ENCODE results near the gene GCGR.

The GCGR gene

GRCh38 chr17:81845881-81846742, 42.2 kb downstream of the GCGR start:
- no peaks in the 10 kb centered on the region for H3K79me2 ChIP-seq
- H3K27ac ChIP-seq = no peak overlapping the region
- no peak for TF ChIP-seq CTCF (IDR thresholded peaks at IDR 0.05)
- no peak overlapping the region for H3K4me3 ChIP-seq (ENCODE audit: low read depth, low read length)
- no peak overlapping the region for H3K9ac ChIP-seq
- H3K4me1 ChIP-seq = peaks cover 2% of the 10 kb centered on the region
- H3K4me2 ChIP-seq (ENCODE audit: low read length) = no peak overlapping the region
- H3K9me3 ChIP-seq (ENCODE audit: control insufficient read depth, low read length) = no peaks in the 10 kb centered on the region
- no peaks in the 10 kb centered on the region for H3K27me3 ChIP-seq (ENCODE audit: control insufficient read depth, insufficient read depth, low read length)
- no peaks in the 10 kb centered on the region for H3K36me3 ChIP-seq (ENCODE audit: control insufficient read depth, insufficient read depth, low read length)
- H2AFZ ChIP-seq = no peak overlapping the region

GRCh38 chr17:81846743-81847689, 43.1 kb downstream of the GCGR start:
- no peak overlapping the region for H2AFZ ChIP-seq
- H3K9ac ChIP-seq = no peak overlapping the region
- H3K27me3 ChIP-seq (ENCODE audit: control insufficient read depth, insufficient read depth, low read length) = no peaks in the 10 kb centered on the region
- H3K9me3 ChIP-seq (ENCODE audit: control insufficient read depth, low read length) = no peaks in the 10 kb centered on the region
- no peaks in the 10 kb centered on the region for H3K4me1 ChIP-seq
- H3K36me3 ChIP-seq (ENCODE audit: control insufficient read depth, insufficient read depth, low read length) = no peaks in the 10 kb centered on the region
- H3K4me2 ChIP-seq (ENCODE audit: low read length) = no peak overlapping the region
- H3K79me2 ChIP-seq = no peaks in the 10 kb centered on the region
- no peak for TF ChIP-seq CTCF (IDR thresholded peaks at IDR 0.05)
- no peak overlapping the region for H3K4me3 ChIP-seq (ENCODE audit: low read depth, low read length)
- no peak overlapping the region for H3K27ac ChIP-seq

GRCh38 chr17:81849457-81849856, 45.5 kb downstream of the GCGR start:
- no peak for TF ChIP-seq CTCF (IDR thresholded peaks at IDR 0.05)
- Histone ChIP-seq H3K27me3 (ENCODE audit: control insufficient read depth, insufficient read depth, low read length) (no peaks in the 10 kb centered on the region), H3K27ac (no peak overlapping the region), H3K36me3 (ENCODE audit: control insufficient read depth, insufficient read depth, low read length) (no peaks in the 10 kb centered on the region), H2AFZ (no peak overlapping the region), H3K4me1 (no peaks in the 10 kb centered on the region), H3K79me2 (peaks cover 12% of the 10 kb centered on the region), H3K9me3 (ENCODE audit: control insufficient read depth, low read length) (no peaks in the 10 kb centered on the region), H3K4me3 (ENCODE audit: low read depth, low read length) (no peak overlapping the region), H3K4me2 (ENCODE audit: low read length) (no peak overlapping the region), H3K9ac (no peak overlapping the region)

GRCh38 chr17:81851423-81851822, 47.5 kb downstream of the GCGR start:
- H3K79me2 ChIP-seq = peaks cover 16% of the 10 kb centered on the region
- H2AFZ ChIP-seq = no peak overlapping the region

More at GRCh38 chr17:81851423-81851822, 47.5 kb downstream of the GCGR start:
- Histone ChIP-seq H3K9me3 (ENCODE audit: control insufficient read depth, low read length) (no peaks in the 10 kb centered on the region), H3K9ac (no peak overlapping the region), H3K36me3 (ENCODE audit: control insufficient read depth, insufficient read depth, low read length) (no peaks in the 10 kb centered on the region), H3K27me3 (ENCODE audit: control insufficient read depth, insufficient read depth, low read length) (no peaks in the 10 kb centered on the region), H3K4me1 (no peaks in the 10 kb centered on the region), H3K4me3 (ENCODE audit: low read depth, low read length) (no peak overlapping the region), H3K27ac (no peak overlapping the region), H3K4me2 (ENCODE audit: low read length) (no peak overlapping the region)
- no peak for TF ChIP-seq CTCF (IDR thresholded peaks at IDR 0.05)
